Breast epithelium (tissue), 4 donors: ENCODE measurements around the gene MAPT. TPM values are rescaled to one million over a fixed set of nuclear protein-coding genes. Genes with fewer than 3 reads are reported as not detected.

Experiments
- DNase-seq, 2 donors: peaks; one replicate each; pipeline ENCODE4 v3.0.0-alpha.2; 2019; ENCODE audit warnings: low spot score in 2 of 2
- H3K27ac ChIP-seq, 2 donors: fragments of 200-600 bp; sonication (generic) in 1 of 2; one replicate each; pipeline ENCODE4 v1.5.1; 2016 to 2019; ENCODE audit warnings: mild to moderate bottlenecking in 1 of 2
- H3K27me3 ChIP-seq, 2 donors: fragments of 200-600 bp; sonication (generic) in 1 of 2; one replicate each; pipeline versions ENCODE4 v1.5.1 to v1.6.0; 2017 to 2019; ENCODE audit warnings: control low read depth in 1 of 2, mild to moderate bottlenecking in 1 of 2
- H3K36me3 ChIP-seq: fragments of 200-600 bp; one replicate; pipeline ENCODE4 v1.5.1; 2019
- H3K4me1 ChIP-seq, 2 donors: fragments of 200-600 bp; sonication (generic); one replicate each; pipeline ENCODE4 v1.5.1; 2016 to 2019; ENCODE audit warnings: control low read depth in 1 of 2
- H3K4me3 ChIP-seq, 3 donors: fragments of 200-600 bp; sonication (generic); 1 replicate in 2 of 3; 2 replicates in 1 of 3; pipeline ENCODE4 v1.5.1; 2016 to 2019; ENCODE audit warnings: mild to moderate bottlenecking in 3 of 3, moderate library complexity in 2 of 3
- H3K9me3 ChIP-seq, 2 donors: fragments of 200-600 bp; sonication (generic) in 1 of 2; one replicate each; pipeline ENCODE4 v1.5.1; 2016 to 2019; ENCODE audit warnings: control low read depth in 1 of 2
- POLR2A ChIP-seq: fragments of 450-650 bp; IDR thresholded peaks from one replicate; pipeline ENCODE4 v1.6.1; 2016; ENCODE audit warnings: antibody characterized with exemption, mild to moderate bottlenecking, moderate library complexity
- POLR2AphosphoS5 ChIP-seq, 3 donors: sonication (generic); formaldehyde crosslinking; IDR thresholded peaks; one replicate each; pipeline ENCODE4 v1.6.1; 2017; ENCODE audit warnings: antibody characterized with exemption in 3 of 3
- intact Hi-C: fragments of 100-400 bp; cut with DNase I; formaldehyde crosslinking; loops from one replicate; pipeline ENCODE4 v1.15.1; 2023; ENCODE audit warnings: low total_unique reads
- total RNA-seq, 3 donors: library from RNA; depleted of rRNA; stranded (reverse); fragments of >200 nt; gene quantifications; one replicate each; pipeline ENCODE4 v1.1.0, GENCODE V29; 2016
- TF ChIP-seq, protein P1 (sequence below), 3 donors: fragments of 450-650 bp; IDR thresholded peaks; one replicate each; pipeline ENCODE4 v1.5.1; 2016 to 2017; ENCODE audit warnings: antibody characterized with exemption in 3 of 3, mild to moderate bottlenecking in 3 of 3, moderate library complexity in 3 of 3

Gene MAPT
- total RNA-seq, 3 donors from 2014 or later: 9.9 to 15.1 (median 12.4) TPM

DNA sequence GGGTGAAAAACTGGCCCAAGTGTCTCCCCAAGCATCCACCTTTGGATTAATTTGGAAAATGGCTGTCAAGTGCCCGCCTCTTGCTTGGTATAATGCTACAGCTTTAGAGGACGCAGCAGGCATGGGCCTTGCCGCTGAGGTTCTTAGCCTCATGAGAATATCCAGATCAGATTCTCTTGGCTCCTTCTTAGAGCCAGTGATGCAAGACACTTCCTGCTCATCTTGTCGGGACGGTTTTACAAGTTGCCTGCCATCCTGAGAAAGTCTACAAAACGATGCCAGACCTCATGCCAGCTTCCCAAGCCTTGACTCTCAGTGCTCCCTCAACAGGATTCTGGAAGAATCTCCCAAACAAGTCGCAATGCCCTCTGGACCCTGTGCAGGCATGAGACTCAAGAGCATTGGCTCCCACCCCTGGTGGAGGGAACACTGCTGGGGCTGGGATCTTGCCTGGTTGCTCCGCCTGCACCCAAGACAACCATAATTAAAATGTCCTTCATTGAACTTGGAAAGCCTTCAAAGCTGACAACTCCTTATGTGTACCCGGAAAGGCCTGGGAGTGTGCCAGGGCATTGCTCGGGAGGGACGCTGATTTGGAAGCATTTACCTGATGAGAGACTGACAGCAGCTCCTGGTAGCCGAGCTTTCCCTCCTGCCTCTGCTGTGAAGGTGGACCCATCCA lies 78.9 kb downstream of the MAPT start:
- H3K36me3 ChIP-seq: no peaks in the 10 kb centered on the region
- peak; percentile 53 to 82 for DNase-seq
- TF ChIP-seq POLR2AphosphoS5 (IDR thresholded peaks at IDR 0.05): peak in 2 of 3 donors; percentile 30 to 61
- TF ChIP-seq POLR2A: no peak
- TF ChIP-seq, protein P1, sequence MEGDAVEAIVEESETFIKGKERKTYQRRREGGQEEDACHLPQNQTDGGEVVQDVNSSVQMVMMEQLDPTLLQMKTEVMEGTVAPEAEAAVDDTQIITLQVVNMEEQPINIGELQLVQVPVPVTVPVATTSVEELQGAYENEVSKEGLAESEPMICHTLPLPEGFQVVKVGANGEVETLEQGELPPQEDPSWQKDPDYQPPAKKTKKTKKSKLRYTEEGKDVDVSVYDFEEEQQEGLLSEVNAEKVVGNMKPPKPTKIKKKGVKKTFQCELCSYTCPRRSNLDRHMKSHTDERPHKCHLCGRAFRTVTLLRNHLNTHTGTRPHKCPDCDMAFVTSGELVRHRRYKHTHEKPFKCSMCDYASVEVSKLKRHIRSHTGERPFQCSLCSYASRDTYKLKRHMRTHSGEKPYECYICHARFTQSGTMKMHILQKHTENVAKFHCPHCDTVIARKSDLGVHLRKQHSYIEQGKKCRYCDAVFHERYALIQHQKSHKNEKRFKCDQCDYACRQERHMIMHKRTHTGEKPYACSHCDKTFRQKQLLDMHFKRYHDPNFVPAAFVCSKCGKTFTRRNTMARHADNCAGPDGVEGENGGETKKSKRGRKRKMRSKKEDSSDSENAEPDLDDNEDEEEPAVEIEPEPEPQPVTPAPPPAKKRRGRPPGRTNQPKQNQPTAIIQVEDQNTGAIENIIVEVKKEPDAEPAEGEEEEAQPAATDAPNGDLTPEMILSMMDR (IDR thresholded peaks at IDR 0.05): no peak
- intact Hi-C loops: loop anchor here (1.0 kb wide), 1 partner anchor 11 kb away; no protein-coding TSS in a partner anchor
- no peaks in the 10 kb centered on the region for H3K9me3 ChIP-seq
- no peaks in the 10 kb centered on the region for H3K27me3 ChIP-seq
- peak overlapping the region in 1 of 3 donors; percentile 25 for H3K4me3 ChIP-seq
- no peaks in the 10 kb centered on the region for H3K4me1 ChIP-seq
- H3K27ac ChIP-seq: peak overlapping the region; percentile 33 to 80

DNA sequence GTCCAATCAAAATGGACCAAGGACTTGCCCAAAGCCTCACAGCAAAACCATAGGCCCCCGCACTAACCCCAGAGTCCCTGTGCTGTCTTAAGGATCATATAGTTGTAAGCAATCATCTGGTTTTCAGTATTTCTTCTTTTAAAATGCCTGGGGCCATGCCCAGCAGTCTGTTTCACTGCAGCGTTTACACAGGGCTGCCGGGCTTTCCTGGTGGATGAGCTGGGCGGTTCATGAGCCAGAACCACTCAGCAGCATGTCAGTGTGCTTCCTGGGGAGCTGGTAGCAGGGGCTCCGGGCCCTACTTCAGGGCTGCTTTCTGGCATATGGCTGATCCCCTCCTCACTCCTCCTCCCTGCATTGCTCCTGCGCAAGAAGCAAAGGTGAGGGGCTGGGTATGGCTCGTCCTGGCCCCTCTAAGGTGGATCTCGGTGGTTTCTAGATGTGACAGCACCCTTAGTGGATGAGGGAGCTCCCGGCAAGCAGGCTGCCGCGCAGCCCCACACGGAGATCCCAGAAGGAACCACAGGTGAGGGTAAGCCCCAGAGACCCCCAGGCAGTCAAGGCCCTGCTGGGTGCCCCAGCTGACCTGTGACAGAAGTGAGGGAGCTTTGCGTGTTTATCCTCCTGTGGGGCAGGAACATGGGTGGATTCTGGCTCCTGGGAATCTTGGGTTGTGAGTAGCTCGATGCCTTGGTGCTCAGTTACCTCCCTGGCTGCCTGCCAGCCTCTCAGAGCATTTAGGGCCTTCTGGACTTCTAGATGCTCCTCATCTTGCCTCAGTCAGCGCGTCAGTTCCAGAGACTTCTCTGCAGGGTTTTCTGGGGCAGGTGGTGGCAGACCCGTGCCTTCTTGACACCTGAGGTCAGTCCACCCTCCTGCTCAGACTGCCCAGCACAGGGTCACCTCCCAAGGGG lies 79.8 kb downstream of the MAPT start:
- no peaks in the 10 kb centered on the region for H3K9me3 ChIP-seq
- intact Hi-C loops: loop anchor here (1.0 kb wide), 1 partner anchor 12 kb away; no protein-coding TSS in a partner anchor
- TF ChIP-seq POLR2A: no peak
- TF ChIP-seq, protein P1 (IDR thresholded peaks at IDR 0.05): no peak
- TF ChIP-seq POLR2AphosphoS5 (IDR thresholded peaks at IDR 0.05): no peak
- H3K4me3 ChIP-seq: peak overlapping the region in 1 of 3 donors; percentile 25
- no peaks in the 10 kb centered on the region for H3K4me1 ChIP-seq
- no peak for DNase-seq
- H3K27me3 ChIP-seq: no peaks in the 10 kb centered on the region
- H3K27ac ChIP-seq: peak overlapping the region in 1 of 2 donors; percentile 78
- H3K36me3 ChIP-seq: no peaks in the 10 kb centered on the region

DNA sequence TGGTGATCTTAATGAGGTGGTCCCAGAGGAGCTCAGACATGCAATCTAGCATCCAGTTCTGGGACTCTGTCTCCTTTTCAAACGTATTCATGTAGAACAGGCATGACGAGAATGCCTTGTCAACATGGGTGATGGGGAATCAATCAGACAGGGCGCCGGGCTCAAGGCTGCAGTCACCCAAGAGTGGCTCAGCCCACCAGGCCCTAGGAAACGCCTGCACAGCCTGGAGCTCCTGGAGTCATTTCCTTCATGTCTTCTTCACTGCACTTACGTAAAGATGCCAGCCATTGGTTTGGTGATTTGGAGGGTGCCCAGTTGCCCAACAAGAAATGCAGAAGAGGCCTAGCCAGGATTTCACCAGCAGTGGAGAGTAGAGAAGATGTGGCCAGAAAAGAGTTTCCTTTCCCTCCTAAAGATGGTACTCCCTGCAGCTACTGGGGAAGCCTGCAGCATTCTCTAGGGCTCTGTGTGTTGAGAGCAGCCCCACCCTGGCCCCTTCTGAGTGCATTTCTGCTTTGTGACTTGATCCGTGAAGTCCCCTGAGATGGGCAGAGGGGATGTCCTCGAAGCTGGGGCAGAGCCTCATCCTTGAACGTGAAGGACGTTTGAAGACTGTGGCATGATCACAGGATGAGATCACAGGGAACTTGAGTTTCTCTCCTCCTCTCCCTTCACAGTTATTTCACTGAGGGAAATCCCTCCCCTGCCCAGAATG lies 80.7 kb downstream of the MAPT start:
- TF ChIP-seq, protein P1 (IDR thresholded peaks at IDR 0.05): no peak
- H3K9me3 ChIP-seq: no peaks in the 10 kb centered on the region
- H3K27me3 ChIP-seq: no peaks in the 10 kb centered on the region
- H3K4me3 ChIP-seq: no peak overlapping the region
- H3K4me1 ChIP-seq: no peaks in the 10 kb centered on the region
- intact Hi-C loops: no loop called here
- H3K27ac ChIP-seq: peak overlapping the region in 1 of 2 donors; percentile 78
- H3K36me3 ChIP-seq: no peaks in the 10 kb centered on the region
- DNase-seq: no peak

DNA sequence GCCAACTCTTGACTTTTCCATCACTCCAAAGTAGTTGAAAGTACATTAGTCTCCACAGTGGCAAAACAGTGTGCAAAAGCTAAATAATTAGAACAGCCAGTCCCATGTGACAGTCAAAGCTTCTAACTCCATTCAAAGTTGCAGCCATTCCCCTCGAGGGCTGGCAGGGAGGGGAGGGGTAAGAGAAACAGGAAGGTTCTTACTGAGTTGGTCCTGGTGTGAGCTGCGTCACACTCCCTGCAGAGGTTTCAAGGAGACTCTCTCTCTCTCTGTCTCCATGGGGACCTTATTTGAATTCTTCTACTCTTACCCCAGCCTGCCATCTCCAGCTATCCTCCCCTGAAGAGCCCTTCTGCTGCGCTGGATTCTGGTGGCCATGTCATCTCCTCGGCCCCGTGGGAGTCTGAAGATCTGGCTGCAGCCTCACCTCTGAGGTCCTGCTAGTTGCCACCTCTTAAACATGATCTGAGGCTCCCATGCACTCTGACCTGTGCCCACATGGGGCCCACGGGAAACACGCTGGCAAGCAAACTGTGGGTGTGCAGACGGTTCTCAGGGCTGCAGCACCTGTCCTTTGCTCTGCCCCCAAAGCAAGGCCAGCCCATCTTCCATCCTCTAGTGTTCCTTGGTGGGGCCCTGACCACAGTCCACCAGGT lies 81.4 kb downstream of the MAPT start:
- DNase-seq: no peak
- Histone ChIP-seq H3K27me3 (no peaks in the 10 kb centered on the region), H3K9me3 (no peaks in the 10 kb centered on the region)

More for the DNA sequence above, 81.4 kb downstream of the MAPT start:
- no peak for TF ChIP-seq POLR2AphosphoS5 (IDR thresholded peaks at IDR 0.05)
- no peak for TF ChIP-seq POLR2A
- TF ChIP-seq, protein P1 (IDR thresholded peaks at IDR 0.05): no peak
- Histone ChIP-seq H3K4me3 (no peak overlapping the region), H3K36me3 (no peaks in the 10 kb centered on the region), H3K27ac (no peak overlapping the region), H3K4me1 (no peaks in the 10 kb centered on the region)
- intact Hi-C loops: no loop called here
